GM21360 (cell line): ENCODE data around the gene SMG5.
"Not testable (repeated sequence)": the region's sequence is repeated elsewhere in the genome, so short reads cannot be mapped to it uniquely, and the experiment has no call there.

Experiments
- ATAC-seq: cut with Tn5 transposase; IDR thresholded peaks from one replicate; pipeline ENCODE4 v1.9.1; 2021; ENCODE audit warnings: mild to moderate bottlenecking, moderate library complexity; ENCODE audit not compliant: unreplicated experiment

The SMG5 gene

GRCh38 chr1:156282479-156283222 lies at the start of gene SMG5:
SMG5 (minus strand) TSS chr1:156282825; CDS start chr1:156282680, 145 bp downstream.
- peak; percentile 84 for ATAC-seq

- ATAC-seq: not testable (repeated sequence)
Observed at GRCh38 chr1:156323179-156323578, 40.6 kb upstream of the SMG5 start.

GRCh38 chr1:156320560-156320959 lies 37.9 kb upstream of the SMG5 start:
- no peak for ATAC-seq

- ATAC-seq: no peak
Observed at GRCh38 chr1:156319664-156320063, 37.0 kb upstream of the SMG5 start.

GRCh38 chr1:156316909-156317308 lies 34.3 kb upstream of the SMG5 start:
- no peak for ATAC-seq

- no peak for ATAC-seq
Observed at GRCh38 chr1:156310962-156311361, 28.3 kb upstream of the SMG5 start.

GRCh38 chr1:156308078-156308477 lies 25.5 kb upstream of the SMG5 start:
- no peak for ATAC-seq

GRCh38 chr1:156305215-156305614 lies 22.6 kb upstream of the SMG5 start:
- no peak for ATAC-seq

GRCh38 chr1:156303241-156303640 lies 20.6 kb upstream of the SMG5 start:
- no peak for ATAC-seq

GRCh38 chr1:156298852-156299357 lies 16.3 kb upstream of the SMG5 start, which contains the start of gene VHLL:
VHLL (minus strand) TSS chr1:156299307; CDS start chr1:156299189, 118 bp downstream.
- no peak for ATAC-seq

- ATAC-seq: no peak
Observed at GRCh38 chr1:156295391-156295947, 12.8 kb upstream of the SMG5 start, which contains the start of gene GLMP. GLMP (minus strand) TSS chr1:156295679; CDS start chr1:156295645, 34 bp downstream.

GRCh38 chr1:156293895-156294294 lies 11.3 kb upstream of the SMG5 start:
- no peak for ATAC-seq

- no peak for ATAC-seq
Observed at GRCh38 chr1:156293098-156293434, 10.4 kb upstream of the SMG5 start.

- no peak for ATAC-seq
Observed at GRCh38 chr1:156291226-156292061, 8.8 kb upstream of the SMG5 start.

GRCh38 chr1:156289857-156290256 lies 7.2 kb upstream of the SMG5 start:
- ATAC-seq: no peak

- no peak for ATAC-seq
Observed at GRCh38 chr1:156286061-156286460, 3.4 kb upstream of the SMG5 start.

- ATAC-seq: no peak
Observed at GRCh38 chr1:156285437-156285836, 2.8 kb upstream of the SMG5 start.

- no peak for ATAC-seq
Observed at GRCh38 chr1:156284757-156285156, 2.1 kb upstream of the SMG5 start.

GRCh38 chr1:156284112-156284511 lies 1.5 kb upstream of the SMG5 start, which contains the start of gene TMEM79:
TMEM79 (plus strand) TSS chr1:156284325; CDS start chr1:156285227, 902 bp downstream.
- no peak for ATAC-seq

GRCh38 chr1:156283521-156283920 lies 896 bp upstream of the SMG5 start:
- ATAC-seq: no peak
